Esophagus muscularis mucosa (tissue), 4 donors: ENCODE measurements around the gene BCR. TPM values are rescaled to one million over a fixed set of nuclear protein-coding genes. Genes with fewer than 3 reads are reported as not detected.

Experiments
- DNase-seq: peaks from one replicate; pipeline ENCODE4 v3.0.0-alpha.2; 2017; ENCODE audit errors: extremely low spot score
- H3K27ac ChIP-seq, 4 donors: fragments of 200-600 bp; sonication (generic); replicated peaks in 1 of 4; 1 replicate in 3 of 4; 2 replicates in 1 of 4; pipeline ENCODE4 v1.5.1; 2016 to 2019; ENCODE audit warnings: mild to moderate bottlenecking in 1 of 4
- H3K27me3 ChIP-seq, 4 donors: fragments of 200-600 bp; sonication (generic); one replicate each; pipeline versions ENCODE4 v1.5.1 to v1.6.0; 2016 to 2019
- H3K36me3 ChIP-seq, 4 donors: fragments of 200-600 bp; sonication (generic); one replicate each; pipeline ENCODE4 v1.5.1; 2016 to 2019
- H3K4me1 ChIP-seq, 4 donors: fragments of 200-600 bp; sonication (generic); one replicate each; pipeline ENCODE4 v1.5.1; 2016 to 2019
- H3K4me3 ChIP-seq, 4 donors: fragments of 200-600 bp; sonication (generic); 1 replicate in 2 of 4; 2 replicates in 2 of 4; pipeline ENCODE4 v1.5.1; 2016 to 2019; ENCODE audit warnings: mild to moderate bottlenecking in 4 of 4, moderate library complexity in 1 of 4
- H3K9me3 ChIP-seq, 4 donors: fragments of 200-600 bp; sonication (generic); 1 replicate in 3 of 4; 2 replicates in 1 of 4; pipeline ENCODE4 v1.5.1; 2016 to 2019
- CTCF ChIP-seq, 3 experiments: fragments of 200-600 bp in 2 of 3; fragments of 450-650 bp in 1 of 3; sonication (generic) in 2 of 3; IDR thresholded peaks; one replicate each; pipeline ENCODE4 v1.5.1; 2017 to 2019; ENCODE audit warnings: antibody characterized with exemption in 3 of 3, mild to moderate bottlenecking in 2 of 3, moderate library complexity in 1 of 3
- EP300 ChIP-seq: sonication (generic); formaldehyde crosslinking; IDR thresholded peaks from one replicate; pipeline ENCODE4 v1.6.1; 2017; ENCODE audit warnings: antibody characterized with exemption
- POLR2A ChIP-seq: fragments of 450-650 bp; IDR thresholded peaks from one replicate; pipeline ENCODE4 v1.6.1; 2017; ENCODE audit warnings: antibody characterized with exemption, moderate library complexity, mild to moderate bottlenecking, low read depth
- POLR2AphosphoS5 ChIP-seq, 2 donors: sonication (generic); formaldehyde crosslinking; IDR thresholded peaks; one replicate each; pipeline ENCODE4 v1.6.1; 2017; ENCODE audit warnings: antibody characterized with exemption in 2 of 2
- WGBS: methylation state at CpG from one replicate; pipeline ENCODE4 v1.1.5; 2018; 5-methylcytosine and 5-hydroxymethylcytosine counted together
- intact Hi-C: fragments of 100-400 bp; cut with DNase I; formaldehyde crosslinking; loops from one replicate; pipeline ENCODE4 v1.15.1; 2023
- total RNA-seq, 4 donors: library from RNA; depleted of rRNA; stranded (reverse); fragments of >200 nt; gene quantifications; one replicate each; pipeline versions ENCODE4 v1.1.0 to v1.2.1, GENCODE V29; 2016

The BCR gene
- total RNA-seq, 4 donors from 2014 or later, result 35.7 to 58.5 (median 48.0) TPM

DNA sequence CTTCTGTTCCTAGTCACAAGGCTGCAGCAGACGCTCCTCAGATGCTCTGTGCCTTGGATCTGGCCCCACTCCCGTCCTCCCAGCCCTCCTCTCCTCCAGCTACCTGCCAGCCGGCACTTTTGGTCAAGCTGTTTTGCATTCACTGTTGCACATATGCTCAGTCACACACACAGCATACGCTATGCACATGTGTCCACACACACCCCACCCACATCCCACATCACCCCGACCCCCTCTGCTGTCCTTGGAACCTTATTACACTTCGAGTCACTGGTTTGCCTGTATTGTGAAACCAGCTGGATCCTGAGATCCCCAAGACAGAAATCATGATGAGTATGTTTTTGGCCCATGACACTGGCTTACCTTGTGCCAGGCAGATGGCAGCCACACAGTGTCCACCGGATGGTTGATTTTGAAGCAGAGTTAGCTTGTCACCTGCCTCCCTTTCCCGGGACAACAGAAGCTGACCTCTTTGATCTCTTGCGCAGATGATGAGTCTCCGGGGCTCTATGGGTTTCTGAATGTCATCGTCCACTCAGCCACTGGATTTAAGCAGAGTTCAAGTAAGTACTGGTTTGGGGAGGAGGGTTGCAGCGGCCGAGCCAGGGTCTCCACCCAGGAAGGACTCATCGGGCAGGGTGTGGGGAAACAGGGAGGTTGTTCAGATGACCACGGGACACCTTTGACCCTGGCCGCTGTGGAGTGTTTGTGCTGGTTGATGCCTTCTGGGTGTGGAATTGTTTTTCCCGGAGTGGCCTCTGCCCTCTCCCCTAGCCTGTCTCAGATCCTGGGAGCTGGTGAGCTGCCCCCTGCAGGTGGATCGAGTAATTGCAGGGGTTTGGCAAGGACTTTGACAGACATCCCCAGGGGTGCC, 109.8 kb downstream of the BCR start:
- Histone ChIP-seq H3K9me3 (no peaks in the 10 kb centered on the region), H3K27me3 (no peaks in the 10 kb centered on the region), H3K4me3 (no peak overlapping the region), H3K27ac (peak overlapping the region; percentile 52 to 87 (median 61)), H3K4me1 (peaks cover 0 to 36% (median 31%) of the 10 kb centered on the region in 4 donors), H3K36me3 (peaks cover 48 to 100% (median 95%) of the 10 kb centered on the region in 4 donors)
- TF ChIP-seq POLR2A (no peak), POLR2AphosphoS5 (IDR thresholded peaks at IDR 0.05) (peak in 1 of 2 donors; percentile 33), CTCF (IDR thresholded peaks at IDR 0.05) (peak; percentile 68 to 78 (median 72))
- 67% methylated on average over 18 of the region's 18 CpGs for WGBS
- no peak for DNase-seq
- intact Hi-C loops, result no loop called here

- DNase-seq, result no peak
- Histone ChIP-seq H3K4me1 (peaks cover 0 to 22% (median 18%) of the 10 kb centered on the region in 4 donors), H3K36me3 (peaks cover 57 to 97% (median 95%) of the 10 kb centered on the region in 4 donors), H3K27me3 (no peaks in the 10 kb centered on the region), H3K9me3 (no peaks in the 10 kb centered on the region), H3K27ac (no peak overlapping the region), H3K4me3 (no peak overlapping the region)
- intact Hi-C loops, result no loop called here
- TF ChIP-seq CTCF (IDR thresholded peaks at IDR 0.05) (no peak), POLR2AphosphoS5 (IDR thresholded peaks at IDR 0.05) (no peak), EP300 (no peak), POLR2A (no peak)
- WGBS, result 95% methylated on average over 13 of the region's 13 CpGs
Measured at GRCh38 chr22:23291806-23292452, 111.6 kb downstream of the BCR start.

GRCh38 chr22:23292453-23293350, 112.4 kb downstream of the BCR start:
- intact Hi-C loops, result no loop called here
- Histone ChIP-seq H3K27me3 (no peaks in the 10 kb centered on the region), H3K36me3 (peaks cover 59 to 97% (median 95%) of the 10 kb centered on the region in 4 donors), H3K9me3 (no peaks in the 10 kb centered on the region), H3K4me3 (no peak overlapping the region), H3K4me1 (peaks cover 0 to 22% (median 18%) of the 10 kb centered on the region in 4 donors), H3K27ac (no peak overlapping the region)
- DNase-seq, result no peak
- TF ChIP-seq EP300 (no peak), CTCF (IDR thresholded peaks at IDR 0.05) (no peak), POLR2AphosphoS5 (IDR thresholded peaks at IDR 0.05) (no peak), POLR2A (no peak)
- WGBS, result 81% methylated on average over 16 of the region's 17 CpGs

DNA sequence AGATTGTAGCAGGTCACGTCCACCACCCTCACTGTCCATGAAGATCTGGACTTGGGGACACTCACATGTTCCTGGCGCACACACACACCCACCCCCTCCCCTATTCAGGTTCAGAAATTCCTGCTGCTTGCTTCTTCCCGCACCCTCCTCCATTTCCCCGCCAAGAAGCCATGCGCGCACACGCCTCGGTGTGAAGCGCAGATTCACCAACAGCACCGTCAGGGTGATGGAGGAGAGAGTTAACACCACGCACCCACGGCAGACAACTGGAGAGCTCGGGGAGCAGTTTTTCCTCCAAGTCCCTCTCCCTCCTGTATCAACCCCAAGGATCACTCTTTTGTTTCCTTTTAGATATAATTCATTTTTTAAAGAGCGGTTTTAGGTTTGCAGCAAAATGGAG, 113.4 kb downstream of the BCR start:
- no peaks in the 10 kb centered on the region for H3K27me3 ChIP-seq
- TF ChIP-seq POLR2A (no peak), EP300 (no peak), POLR2AphosphoS5 (IDR thresholded peaks at IDR 0.05) (no peak), CTCF (IDR thresholded peaks at IDR 0.05) (no peak)
- H3K27ac ChIP-seq, result no peak overlapping the region
- peaks cover 55 to 97% (median 94%) of the 10 kb centered on the region in 4 donors for H3K36me3 ChIP-seq
- peaks cover 0 to 22% (median 18%) of the 10 kb centered on the region in 4 donors for H3K4me1 ChIP-seq
- 93% methylated on average over 14 of the region's 14 CpGs for WGBS
- DNase-seq, result no peak
- no peak overlapping the region for H3K4me3 ChIP-seq
- intact Hi-C loops, result no loop called here
- H3K9me3 ChIP-seq, result no peaks in the 10 kb centered on the region
